Panc1 (cell line): ENCODE data around the gene RMC1. TPM values are rescaled to one million over a fixed set of nuclear protein-coding genes. Genes with fewer than 3 reads are reported as not detected.
"Not testable (repeated sequence)": the region's sequence is repeated elsewhere in the genome, so short reads cannot be mapped to it uniquely, and the experiment has no call there.

Experiments
- ATAC-seq: fragments of 200-7000 bp; cut with Tn5 transposase; 2 replicates; pipeline ENCODE4 v1.9.1; 2020; ENCODE audit warnings: mild to moderate bottlenecking, moderate library complexity
- BruUV-seq: library from RNA; stranded (reverse); fragments of 400-500 nt; replicated peaks from 2 replicates; lab custom pipeline; 2021; lab: Mats Ljungman, UMichigan
- CTCF ChIA-PET: fragments of 300-600 bp; sonication (Branson Sonifier 250); formaldehyde crosslinking; loops from one replicate; lab custom pipeline; 2022; ENCODE audit warnings: antibody characterized with exemption; lab: Charles Lee
- POLR2A ChIA-PET: fragments of 300-600 bp; sonication (Branson Sonifier 250); formaldehyde crosslinking; loops from one replicate; lab custom pipeline; 2022; ENCODE audit warnings: antibody characterized with exemption; lab: Charles Lee
- DNase-seq: peaks from one replicate; pipeline ENCODE4 v3.0.0-alpha.2; 2010; ENCODE audit warnings: low read depth, low spot score
- H3K27ac ChIP-seq: 2 replicates; pipeline ENCODE4 v1.5.1; 2011; ENCODE audit warnings: mild to moderate bottlenecking, low read length, inconsistent platforms
- H3K27me3 ChIP-seq: fragments of 200-500 bp; sonication (Bioruptor generic); 2 replicates; pipeline ENCODE4 v1.6.0; 2014; ENCODE audit warnings: low read length, inconsistent platforms; ENCODE audit not compliant: control insufficient read depth, insufficient read depth
- H3K36me3 ChIP-seq: fragments of 200-500 bp; sonication (Bioruptor generic); 2 replicates; pipeline ENCODE4 v1.5.1; 2014; ENCODE audit warnings: inconsistent platforms, mild to moderate bottlenecking, low read length, moderate library complexity; ENCODE audit not compliant: control insufficient read depth, insufficient read depth
- H3K4me1 ChIP-seq: 2 replicates; pipeline ENCODE4 v1.5.1; 2011; ENCODE audit warnings: inconsistent platforms, mild to moderate bottlenecking, low read length, moderate library complexity; ENCODE audit not compliant: control insufficient read depth, insufficient read depth
- H3K4me3 ChIP-seq, 2 experiments: 2 replicates each; pipeline ENCODE4 v1.5.1; 2011 to 2012; ENCODE audit warnings: low read depth in 2 of 2, low read length in 2 of 2, mild to moderate bottlenecking in 2 of 2, inconsistent platforms in 1 of 2, moderate library complexity in 1 of 2
- H3K9me3 ChIP-seq: fragments of 200-500 bp; sonication (Bioruptor generic); 2 replicates; pipeline ENCODE4 v1.5.1; 2014; ENCODE audit warnings: low read depth, mild to moderate bottlenecking, inconsistent platforms, low read length, moderate library complexity; ENCODE audit not compliant: control insufficient read depth, insufficient read depth
- POLR2AphosphoS5 ChIP-seq: IDR thresholded peaks from 2 replicates; pipeline ENCODE4 v1.6.1; 2012; ENCODE audit warnings: mild to moderate bottlenecking, low read depth, low read length, moderate library complexity
- SIN3A ChIP-seq: IDR thresholded peaks from 2 replicates; pipeline ENCODE4 v1.6.1; 2012; ENCODE audit warnings: low read depth, mild to moderate bottlenecking, low read length, moderate library complexity, borderline replicate concordance; ENCODE audit not compliant: insufficient read depth
- TCF7L2 ChIP-seq: IDR thresholded peaks from 2 replicates; pipeline ENCODE4 v1.6.1; 2011; ENCODE audit warnings: mild to moderate bottlenecking, low read depth, low read length, inconsistent platforms
- in situ Hi-C: cut with HindIII; loops from 2 replicates; pipeline ENCODE4 v1.10.0; 2016; ENCODE audit warnings: low sequenced_read_pairs, low pct_unique_long_range_greater_than_20kb
- intact Hi-C: fragments of 100-400 bp; cut with micrococcal nuclease; formaldehyde crosslinking; loops from one replicate; pipeline ENCODE4 v1.10.0; 2022; ENCODE audit not compliant: unreplicated experiment
- total RNA-seq: library from RNA; stranded (reverse); gene quantifications from one replicate; pipeline ENCODE4 v1.2.1, GENCODE V29; 2021; ENCODE audit not compliant: unreplicated experiment
- TF ChIP-seq, protein P1 (sequence below): fragments of 450-650 bp; IDR thresholded peaks from 2 replicates; pipeline ENCODE4 v1.5.1; 2017; ENCODE audit warnings: mild to moderate bottlenecking
- TF ChIP-seq, protein P2 (sequence below), 2 experiments: IDR thresholded peaks; 2 replicates each; pipeline ENCODE4 v1.6.1; 2011 to 2012; ENCODE audit warnings: low read depth in 2 of 2, control low read depth in 1 of 2, low read length in 1 of 2, mild to moderate bottlenecking in 1 of 2, moderate library complexity in 1 of 2; ENCODE audit not compliant: insufficient read depth in 1 of 2

Gene RMC1
- total RNA-seq, 1 experiment from 2014 or later: 57.4 TPM

DNA sequence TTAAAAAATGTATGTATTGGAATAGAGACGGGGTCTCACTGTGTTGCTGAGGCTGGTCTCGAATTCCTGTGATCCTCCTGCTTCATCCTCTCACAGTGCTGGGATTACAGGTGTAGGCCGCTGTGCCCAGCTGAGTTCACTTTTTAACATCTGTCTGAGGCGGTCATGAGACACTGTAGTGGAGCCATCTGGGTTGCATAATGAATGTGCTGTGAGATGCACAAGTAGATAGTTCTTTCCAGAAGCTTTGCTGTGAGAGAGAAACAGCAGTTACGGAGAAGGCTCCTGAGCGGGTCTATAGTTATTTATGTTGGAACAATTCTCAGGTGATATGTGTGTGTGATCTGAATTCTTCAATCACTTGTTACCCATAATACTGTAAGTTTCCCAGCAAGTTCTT lies 3.1 kb downstream of the RMC1 start:
- no peaks in the 10 kb centered on the region for H3K27me3 ChIP-seq
- no peak overlapping the region for H3K27ac ChIP-seq
- ChIA-PET POLR2A (interaction anchor here (0.6 kb wide), 1 partner anchor 165 kb away, joined by 5 read pairs; no protein-coding TSS in a partner anchor), CTCF (no interaction called here)
- ATAC-seq (no peak), DNase-seq (no peak)
- no peak for TF ChIP-seq POLR2AphosphoS5
- TF ChIP-seq, protein P1, sequence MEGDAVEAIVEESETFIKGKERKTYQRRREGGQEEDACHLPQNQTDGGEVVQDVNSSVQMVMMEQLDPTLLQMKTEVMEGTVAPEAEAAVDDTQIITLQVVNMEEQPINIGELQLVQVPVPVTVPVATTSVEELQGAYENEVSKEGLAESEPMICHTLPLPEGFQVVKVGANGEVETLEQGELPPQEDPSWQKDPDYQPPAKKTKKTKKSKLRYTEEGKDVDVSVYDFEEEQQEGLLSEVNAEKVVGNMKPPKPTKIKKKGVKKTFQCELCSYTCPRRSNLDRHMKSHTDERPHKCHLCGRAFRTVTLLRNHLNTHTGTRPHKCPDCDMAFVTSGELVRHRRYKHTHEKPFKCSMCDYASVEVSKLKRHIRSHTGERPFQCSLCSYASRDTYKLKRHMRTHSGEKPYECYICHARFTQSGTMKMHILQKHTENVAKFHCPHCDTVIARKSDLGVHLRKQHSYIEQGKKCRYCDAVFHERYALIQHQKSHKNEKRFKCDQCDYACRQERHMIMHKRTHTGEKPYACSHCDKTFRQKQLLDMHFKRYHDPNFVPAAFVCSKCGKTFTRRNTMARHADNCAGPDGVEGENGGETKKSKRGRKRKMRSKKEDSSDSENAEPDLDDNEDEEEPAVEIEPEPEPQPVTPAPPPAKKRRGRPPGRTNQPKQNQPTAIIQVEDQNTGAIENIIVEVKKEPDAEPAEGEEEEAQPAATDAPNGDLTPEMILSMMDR: no peak
- no peak for TF ChIP-seq SIN3A
- TF ChIP-seq TCF7L2: no peak
- TF ChIP-seq, protein P2, sequence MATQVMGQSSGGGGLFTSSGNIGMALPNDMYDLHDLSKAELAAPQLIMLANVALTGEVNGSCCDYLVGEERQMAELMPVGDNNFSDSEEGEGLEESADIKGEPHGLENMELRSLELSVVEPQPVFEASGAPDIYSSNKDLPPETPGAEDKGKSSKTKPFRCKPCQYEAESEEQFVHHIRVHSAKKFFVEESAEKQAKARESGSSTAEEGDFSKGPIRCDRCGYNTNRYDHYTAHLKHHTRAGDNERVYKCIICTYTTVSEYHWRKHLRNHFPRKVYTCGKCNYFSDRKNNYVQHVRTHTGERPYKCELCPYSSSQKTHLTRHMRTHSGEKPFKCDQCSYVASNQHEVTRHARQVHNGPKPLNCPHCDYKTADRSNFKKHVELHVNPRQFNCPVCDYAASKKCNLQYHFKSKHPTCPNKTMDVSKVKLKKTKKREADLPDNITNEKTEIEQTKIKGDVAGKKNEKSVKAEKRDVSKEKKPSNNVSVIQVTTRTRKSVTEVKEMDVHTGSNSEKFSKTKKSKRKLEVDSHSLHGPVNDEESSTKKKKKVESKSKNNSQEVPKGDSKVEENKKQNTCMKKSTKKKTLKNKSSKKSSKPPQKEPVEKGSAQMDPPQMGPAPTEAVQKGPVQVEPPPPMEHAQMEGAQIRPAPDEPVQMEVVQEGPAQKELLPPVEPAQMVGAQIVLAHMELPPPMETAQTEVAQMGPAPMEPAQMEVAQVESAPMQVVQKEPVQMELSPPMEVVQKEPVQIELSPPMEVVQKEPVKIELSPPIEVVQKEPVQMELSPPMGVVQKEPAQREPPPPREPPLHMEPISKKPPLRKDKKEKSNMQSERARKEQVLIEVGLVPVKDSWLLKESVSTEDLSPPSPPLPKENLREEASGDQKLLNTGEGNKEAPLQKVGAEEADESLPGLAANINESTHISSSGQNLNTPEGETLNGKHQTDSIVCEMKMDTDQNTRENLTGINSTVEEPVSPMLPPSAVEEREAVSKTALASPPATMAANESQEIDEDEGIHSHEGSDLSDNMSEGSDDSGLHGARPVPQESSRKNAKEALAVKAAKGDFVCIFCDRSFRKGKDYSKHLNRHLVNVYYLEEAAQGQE (IDR thresholded peaks at IDR 0.05; ENCODE audit: insufficient read depth in 1 of 2, low read depth in 2 of 2, low read length in 1 of 2): no peak
- intact Hi-C loops: loop anchor here (10.0 kb wide), 1 partner anchor 78 kb away; the partner anchor contains the start of gene NPC1
- H3K4me1 ChIP-seq: peaks cover 15% of the 10 kb centered on the region
- H3K9me3 ChIP-seq: no peaks in the 10 kb centered on the region
- no peaks in the 10 kb centered on the region; the same call in 1 of the 2 replicates for H3K36me3 ChIP-seq
- no TSS peak for BruUV-seq
- H3K4me3 ChIP-seq: no peak overlapping the region
- in situ Hi-C loops: no loop called here

DNA sequence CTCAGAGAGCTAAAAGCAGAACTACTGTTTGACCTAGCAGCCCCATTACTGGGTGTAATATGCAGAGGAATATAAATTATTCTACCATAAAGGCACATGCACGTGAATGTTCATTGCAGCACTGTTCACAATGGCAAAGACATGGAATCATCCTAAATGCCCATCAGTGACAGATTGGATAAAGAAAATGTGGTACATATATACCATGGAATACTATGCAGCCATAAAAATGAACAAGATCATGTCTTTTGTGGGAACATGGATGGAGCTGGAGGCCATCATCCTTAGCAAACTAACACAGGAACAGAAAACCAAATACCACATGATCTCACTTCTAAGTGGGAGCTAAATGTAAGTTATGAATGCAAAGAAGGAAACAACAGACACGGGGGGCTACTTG lies 7.6 kb downstream of the RMC1 start:
- in situ Hi-C loops, DNase-seq, H3K27ac ChIP-seq, H3K4me1 ChIP-seq, H3K9me3 ChIP-seq, H3K27me3 ChIP-seq, H3K36me3 ChIP-seq, ATAC-seq, CTCF ChIA-PET, H3K4me3 ChIP-seq, POLR2A ChIA-PET: not testable (repeated sequence)
- TSS peak; percentile 48 for BruUV-seq
- intact Hi-C loops: loop anchor here (10.0 kb wide), 1 partner anchor 194 kb away; no protein-coding TSS in a partner anchor

DNA sequence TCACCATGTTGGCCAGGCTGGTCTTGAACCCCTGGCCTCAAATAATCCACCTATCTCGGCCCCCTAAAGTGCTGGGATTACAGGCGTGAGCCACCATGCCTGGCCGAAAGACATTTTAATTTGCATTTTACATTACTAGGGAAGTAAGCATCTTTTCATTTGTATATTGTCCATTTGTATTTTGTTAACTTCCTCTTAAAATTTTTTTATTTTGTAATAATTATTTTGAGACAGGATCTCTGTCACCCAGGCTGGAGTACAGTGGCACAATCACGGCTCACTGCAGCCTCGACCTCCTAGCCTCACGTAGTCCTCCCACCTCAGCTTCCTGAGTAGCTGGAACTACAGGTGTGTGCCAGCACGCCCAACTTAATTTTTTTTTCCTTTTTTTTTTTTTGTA lies 8.9 kb downstream of the RMC1 start:
- H3K27ac ChIP-seq, in situ Hi-C loops, H3K27me3 ChIP-seq, H3K4me3 ChIP-seq, H3K9me3 ChIP-seq, BruUV-seq, H3K36me3 ChIP-seq, H3K4me1 ChIP-seq, ATAC-seq, DNase-seq: not testable (repeated sequence)
- intact Hi-C loops: loop anchor here (10.0 kb wide), 1 partner anchor 193 kb away; no protein-coding TSS in a partner anchor
- ChIA-PET POLR2A (interaction anchor here (0.7 kb wide), 1 partner anchor 57 kb away, joined by 4 read pairs; no protein-coding TSS in a partner anchor), CTCF (interaction anchor here (0.7 kb wide), 1 partner anchor 132 kb away, joined by 4 read pairs; no protein-coding TSS in a partner anchor)
